Measurements from ENCODE around the gene ACTN4. TPM values are rescaled to one million over a fixed set of nuclear protein-coding genes. Genes with fewer than 3 reads are reported as not detected.

ACTN4 gene
- total RNA-seq, 1 donor: 229 TPM

DNA sequence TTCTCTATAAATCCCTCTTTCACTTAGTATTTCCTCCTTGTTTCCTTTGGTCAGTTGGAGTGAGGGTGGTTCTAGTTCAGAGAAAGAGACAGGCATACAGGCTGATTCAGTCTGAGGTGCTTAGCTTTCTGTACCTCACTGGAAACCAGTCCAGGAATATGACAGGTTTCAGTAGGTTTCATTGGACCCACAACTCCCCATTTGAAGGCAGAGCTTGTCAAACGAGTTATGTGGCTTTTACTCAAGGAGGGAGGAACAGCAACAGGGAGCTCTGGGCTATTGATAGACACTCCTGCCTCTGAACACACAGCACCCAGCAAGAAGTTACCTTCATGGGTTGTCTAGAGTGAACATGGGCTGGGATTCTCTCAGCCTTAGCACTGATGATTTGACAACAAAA lies 14.5 kb downstream of the ACTN4 start:
- Histone ChIP-seq H3K79me2 (ENCODE audit: insufficient read depth, low read length) (peaks cover 89% of the 10 kb centered on the region), H3K27ac (ENCODE audit: low read depth, low read length) (peak overlapping the region; percentile 56), H3K36me3 (ENCODE audit: insufficient read depth, low read length) (peaks cover 21% of the 10 kb centered on the region), H3K9me3 (ENCODE audit: low read depth, low read length) (no peaks in the 10 kb centered on the region), H2AFZ (ENCODE audit: low read length) (no peak overlapping the region), H3K4me2 (ENCODE audit: insufficient read depth, low read length) (no peak overlapping the region), H3K4me3 (ENCODE audit: insufficient read depth, low read length) (no peak overlapping the region), H4K20me1 (ENCODE audit: insufficient read depth, low read length) (peaks cover 25% of the 10 kb centered on the region), H3K27me3 (ENCODE audit: insufficient read depth, low read length) (no peaks in the 10 kb centered on the region), H3K4me1 (ENCODE audit: insufficient read depth, low read length) (peaks cover 85% of the 10 kb centered on the region)
- peak; percentile 22 for DNase-seq (ENCODE audit: insufficient read length, low spot score, missing footprints)
- TF ChIP-seq, protein P1, sequence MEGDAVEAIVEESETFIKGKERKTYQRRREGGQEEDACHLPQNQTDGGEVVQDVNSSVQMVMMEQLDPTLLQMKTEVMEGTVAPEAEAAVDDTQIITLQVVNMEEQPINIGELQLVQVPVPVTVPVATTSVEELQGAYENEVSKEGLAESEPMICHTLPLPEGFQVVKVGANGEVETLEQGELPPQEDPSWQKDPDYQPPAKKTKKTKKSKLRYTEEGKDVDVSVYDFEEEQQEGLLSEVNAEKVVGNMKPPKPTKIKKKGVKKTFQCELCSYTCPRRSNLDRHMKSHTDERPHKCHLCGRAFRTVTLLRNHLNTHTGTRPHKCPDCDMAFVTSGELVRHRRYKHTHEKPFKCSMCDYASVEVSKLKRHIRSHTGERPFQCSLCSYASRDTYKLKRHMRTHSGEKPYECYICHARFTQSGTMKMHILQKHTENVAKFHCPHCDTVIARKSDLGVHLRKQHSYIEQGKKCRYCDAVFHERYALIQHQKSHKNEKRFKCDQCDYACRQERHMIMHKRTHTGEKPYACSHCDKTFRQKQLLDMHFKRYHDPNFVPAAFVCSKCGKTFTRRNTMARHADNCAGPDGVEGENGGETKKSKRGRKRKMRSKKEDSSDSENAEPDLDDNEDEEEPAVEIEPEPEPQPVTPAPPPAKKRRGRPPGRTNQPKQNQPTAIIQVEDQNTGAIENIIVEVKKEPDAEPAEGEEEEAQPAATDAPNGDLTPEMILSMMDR (IDR thresholded peaks at IDR 0.05; ENCODE audit: extremely low read depth, low read depth, low read length): no peak

DNA sequence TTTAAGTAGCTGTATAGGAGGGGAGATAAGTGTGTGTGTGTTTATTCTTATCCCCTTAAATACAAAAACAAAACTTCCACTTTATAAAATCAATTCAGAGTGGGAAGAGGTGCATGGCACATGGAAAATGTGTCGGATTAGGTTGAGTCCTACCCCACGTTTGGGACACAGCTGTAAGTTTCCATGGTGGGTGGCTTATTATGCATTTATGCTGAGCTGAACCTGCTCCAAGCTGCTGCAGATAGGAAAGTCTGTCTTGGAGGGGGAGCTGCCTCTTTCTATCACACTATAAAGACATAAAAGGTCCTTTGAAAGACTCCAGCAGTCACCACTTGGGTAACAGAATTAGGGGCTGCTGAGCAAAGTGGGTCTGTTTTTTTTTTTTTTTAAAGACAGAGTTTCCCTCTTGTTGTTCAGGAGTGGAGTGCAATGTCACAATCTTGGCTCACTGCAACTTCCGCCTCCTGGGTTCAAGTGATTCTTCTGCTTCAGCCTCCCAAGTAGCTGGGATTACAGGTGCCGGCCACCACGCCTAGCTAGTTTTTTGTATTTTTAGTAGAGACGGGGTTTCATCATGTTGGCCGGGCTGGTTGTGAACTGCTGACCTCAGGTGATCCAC lies 15.2 kb downstream of the ACTN4 start:
- Histone ChIP-seq H2AFZ (ENCODE audit: low read length) (no peak overlapping the region), H3K79me2 (ENCODE audit: insufficient read depth, low read length) (peaks cover 89% of the 10 kb centered on the region), H3K4me3 (ENCODE audit: insufficient read depth, low read length) (no peak overlapping the region), H4K20me1 (ENCODE audit: insufficient read depth, low read length) (peaks cover 31% of the 10 kb centered on the region), H3K27ac (ENCODE audit: low read depth, low read length) (peak overlapping the region; percentile 88), H3K4me1 (ENCODE audit: insufficient read depth, low read length) (peaks cover 85% of the 10 kb centered on the region), H3K4me2 (ENCODE audit: insufficient read depth, low read length) (no peak overlapping the region), H3K27me3 (ENCODE audit: insufficient read depth, low read length) (no peaks in the 10 kb centered on the region), H3K9me3 (ENCODE audit: low read depth, low read length) (no peaks in the 10 kb centered on the region), H3K36me3 (ENCODE audit: insufficient read depth, low read length) (peaks cover 21% of the 10 kb centered on the region)
- TF ChIP-seq, protein P1 (IDR thresholded peaks at IDR 0.05; ENCODE audit: extremely low read depth, low read depth, low read length): no peak
- peak; percentile 41 for DNase-seq (ENCODE audit: insufficient read length, low spot score, missing footprints)

DNA sequence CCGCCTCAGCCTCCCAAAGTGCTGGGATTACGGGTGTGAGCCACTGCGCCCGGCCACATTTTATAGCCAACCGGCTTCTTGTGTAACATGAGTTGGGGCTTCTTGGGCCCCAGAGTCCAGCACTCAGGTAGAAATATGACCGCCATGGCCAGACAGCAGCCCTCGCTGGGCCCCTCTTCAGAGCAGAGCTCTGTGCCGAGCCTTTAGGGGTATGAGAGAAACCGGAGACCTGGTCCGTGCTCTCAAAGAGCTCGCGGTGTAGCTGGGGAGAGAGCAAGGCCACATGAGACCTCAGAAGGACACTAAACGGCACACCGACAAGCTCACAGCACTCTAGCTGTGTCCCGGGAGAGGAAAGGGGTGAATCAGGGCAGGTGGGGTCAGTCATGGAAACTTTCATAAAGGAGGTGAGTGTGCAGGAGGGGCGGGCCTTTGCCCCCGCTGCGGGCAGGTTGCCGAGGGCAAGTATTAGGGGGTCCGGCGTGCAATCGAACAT lies 15.8 kb downstream of the ACTN4 start:
- H3K4me3 ChIP-seq (ENCODE audit: insufficient read depth, low read length): no peak overlapping the region

DNA sequence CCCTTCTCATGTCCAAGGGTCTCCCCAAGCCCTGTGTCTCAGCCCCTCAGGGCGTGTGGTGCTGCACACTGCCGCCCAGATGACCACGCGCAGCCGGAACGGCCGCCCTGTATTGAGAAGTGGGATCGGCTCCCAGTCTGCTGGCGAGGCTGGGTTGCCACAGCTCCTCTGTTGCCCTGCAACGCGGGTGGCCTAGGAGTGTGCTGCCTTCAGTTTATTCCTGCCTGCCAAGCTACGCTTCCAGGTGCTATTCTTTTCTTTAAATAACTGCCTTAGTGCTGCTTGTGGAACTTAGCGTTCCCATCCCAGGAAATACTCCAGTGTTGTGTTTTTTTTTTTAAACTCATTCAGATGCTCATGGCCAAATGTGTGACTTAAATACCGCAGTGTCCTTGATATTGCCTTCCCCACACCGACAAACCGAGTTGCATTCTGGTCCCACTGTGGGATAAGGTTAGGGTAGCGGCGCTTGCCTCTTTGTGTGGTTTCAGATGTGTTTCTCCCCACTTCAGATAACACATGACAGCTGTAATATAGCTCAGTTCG lies 16.6 kb downstream of the ACTN4 start:
- Histone ChIP-seq H3K4me1 (ENCODE audit: insufficient read depth, low read length) (peaks cover 83% of the 10 kb centered on the region), H2AFZ (ENCODE audit: low read length) (no peak overlapping the region), H3K79me2 (ENCODE audit: insufficient read depth, low read length) (peaks cover 96% of the 10 kb centered on the region), H3K4me3 (ENCODE audit: insufficient read depth, low read length) (no peak overlapping the region), H3K4me2 (ENCODE audit: insufficient read depth, low read length) (peak overlapping the region; percentile 44), H3K36me3 (ENCODE audit: insufficient read depth, low read length) (peaks cover 25% of the 10 kb centered on the region), H4K20me1 (ENCODE audit: insufficient read depth, low read length) (peaks cover 43% of the 10 kb centered on the region), H3K9me3 (ENCODE audit: low read depth, low read length) (no peaks in the 10 kb centered on the region), H3K27ac (ENCODE audit: low read depth, low read length) (peak overlapping the region; percentile 88), H3K27me3 (ENCODE audit: insufficient read depth, low read length) (no peaks in the 10 kb centered on the region)
- TF ChIP-seq, protein P1 (IDR thresholded peaks at IDR 0.05; ENCODE audit: extremely low read depth, low read depth, low read length): no peak
- DNase-seq (ENCODE audit: insufficient read length, low spot score, missing footprints): peak; percentile 43

More for the DNA sequence above, 15.8 kb downstream of the ACTN4 start:
- TF ChIP-seq, protein P1 (IDR thresholded peaks at IDR 0.05; ENCODE audit: extremely low read depth, low read depth, low read length): no peak
- no peaks in the 10 kb centered on the region for H3K27me3 ChIP-seq (ENCODE audit: insufficient read depth, low read length)
- peak; percentile 23 for DNase-seq (ENCODE audit: insufficient read length, low spot score, missing footprints)
- peaks cover 21% of the 10 kb centered on the region for H3K36me3 ChIP-seq (ENCODE audit: insufficient read depth, low read length)
- H4K20me1 ChIP-seq (ENCODE audit: insufficient read depth, low read length): peaks cover 36% of the 10 kb centered on the region
- H3K4me2 ChIP-seq (ENCODE audit: insufficient read depth, low read length): peak overlapping the region; percentile 44
- H2AFZ ChIP-seq (ENCODE audit: low read length): no peak overlapping the region
- H3K79me2 ChIP-seq (ENCODE audit: insufficient read depth, low read length): peaks cover 88% of the 10 kb centered on the region
- H3K9me3 ChIP-seq (ENCODE audit: low read depth, low read length): no peaks in the 10 kb centered on the region
- peak overlapping the region; percentile 88 for H3K27ac ChIP-seq (ENCODE audit: low read depth, low read length)
- H3K4me1 ChIP-seq (ENCODE audit: insufficient read depth, low read length): peaks cover 85% of the 10 kb centered on the region
